GM13977 (cell line): ENCODE results near the gene ZFTA.
A peak's percentile ranks its signal among the peaks of the same experiment; 100 is the strongest.

Source experiments
- DNase-seq: peaks from one replicate; pipeline ENCODE4 v3.0.0; 2012; ENCODE audit warnings: low spot score
- CTCF ChIP-seq: IDR thresholded peaks from 2 replicates; pipeline ENCODE4 v1.5.1; 2012; ENCODE audit warnings: mild to moderate bottlenecking, control low read depth; ENCODE audit not compliant: insufficient read depth; ENCODE audit errors: extremely low read depth, missing control alignments
- in situ Hi-C: fragments of 300-500 bp; cut with MboI; formaldehyde crosslinking; loops from one replicate; pipeline ENCODE4 v1.12.0; 2022; ENCODE audit warnings: low sequenced_read_pairs, low pct_unique_long_range_greater_than_20kb, mixed read lengths, inconsistent platforms; ENCODE audit not compliant: unreplicated experiment

The ZFTA gene

GRCh38 chr11:63768237-63769041, at the start of gene ZFTA:
ZFTA (minus strand) TSS chr11:63768775; CDS start chr11:63768622, 153 bp downstream.
- TF ChIP-seq CTCF, result peak; percentile 93
- in situ Hi-C loops, result no loop called here
- DNase-seq, result peak; percentile 92

GRCh38 chr11:63817758-63818498, 49.4 kb upstream of the ZFTA start:
- in situ Hi-C loops, result no loop called here
- DNase-seq, result no peak
- TF ChIP-seq CTCF, result no peak

- TF ChIP-seq CTCF, result no peak
- in situ Hi-C loops, result no loop called here
- no peak for DNase-seq
Observed at GRCh38 chr11:63816732-63817131, 48.2 kb upstream of the ZFTA start.

- in situ Hi-C loops, result no loop called here
- no peak for TF ChIP-seq CTCF
- no peak for DNase-seq
Observed at GRCh38 chr11:63816166-63816565, 47.6 kb upstream of the ZFTA start.

GRCh38 chr11:63814383-63814736, 45.8 kb upstream of the ZFTA start:
- in situ Hi-C loops, result no loop called here
- TF ChIP-seq CTCF, result no peak
- no peak for DNase-seq

- in situ Hi-C loops, result no loop called here
- no peak for TF ChIP-seq CTCF
- peak; percentile 71 for DNase-seq
Observed at GRCh38 chr11:63813563-63814382, 45.2 kb upstream of the ZFTA start.
